GM21737 (cell line): Measurements from ENCODE around the gene ABCA1.
"Not testable (repeated sequence)": the region's sequence is repeated elsewhere in the genome, so short reads cannot be mapped to it uniquely, and the experiment has no call there.

Source experiments
- ATAC-seq: cut with Tn5 transposase; IDR thresholded peaks from one replicate; pipeline ENCODE4 v1.9.1; 2021; ENCODE audit warnings: mild to moderate bottlenecking, moderate library complexity; ENCODE audit not compliant: unreplicated experiment

The ABCA1 gene

GRCh38 chr9:104927912-104928740, at the start of gene ABCA1:
ABCA1 (minus strand) TSS chr9:104928155; CDS start chr9:104903679, 24,476 bp downstream.
- ATAC-seq = no peak

- no peak for ATAC-seq
Observed at GRCh38 chr9:104977580-104977979, 49.6 kb upstream of the ABCA1 start.

- ATAC-seq = no peak
Observed at GRCh38 chr9:104977168-104977567, 49.2 kb upstream of the ABCA1 start.

GRCh38 chr9:104975966-104976595, 48.1 kb upstream of the ABCA1 start:
- not testable (repeated sequence) for ATAC-seq

- ATAC-seq = no peak
Observed at GRCh38 chr9:104974053-104974962, 46.4 kb upstream of the ABCA1 start.

- ATAC-seq = no peak
Observed at GRCh38 chr9:104972242-104972866, 44.4 kb upstream of the ABCA1 start.

GRCh38 chr9:104971511-104971910, 43.6 kb upstream of the ABCA1 start:
- no peak for ATAC-seq

- ATAC-seq = no peak
Observed at GRCh38 chr9:104970271-104970987, 42.5 kb upstream of the ABCA1 start.

- no peak for ATAC-seq
Observed at GRCh38 chr9:104969116-104969515, 41.2 kb upstream of the ABCA1 start.

GRCh38 chr9:104968025-104968982, 40.3 kb upstream of the ABCA1 start:
- peak; percentile 99 for ATAC-seq

- no peak for ATAC-seq
Observed at GRCh38 chr9:104963076-104963475, 35.1 kb upstream of the ABCA1 start.

- no peak for ATAC-seq
Observed at GRCh38 chr9:104961701-104962359, 33.9 kb upstream of the ABCA1 start.

- ATAC-seq = peak; percentile 64
Observed at GRCh38 chr9:104961238-104961637, 33.3 kb upstream of the ABCA1 start.

- ATAC-seq = no peak
Observed at GRCh38 chr9:104960662-104961061, 32.7 kb upstream of the ABCA1 start.

GRCh38 chr9:104958751-104959150, 30.8 kb upstream of the ABCA1 start:
- no peak for ATAC-seq

GRCh38 chr9:104958006-104958405, 30.1 kb upstream of the ABCA1 start:
- not testable (repeated sequence) for ATAC-seq

- no peak for ATAC-seq
Observed at GRCh38 chr9:104951487-104951886, 23.5 kb upstream of the ABCA1 start.

- ATAC-seq = no peak
Observed at GRCh38 chr9:104950838-104951237, 22.9 kb upstream of the ABCA1 start.
